ENCODE results near the gene ASS1. TPM values are rescaled to one million over a fixed set of nuclear protein-coding genes. Genes with fewer than 3 reads are reported as not detected.

The ASS1 gene
- total RNA-seq, 1 donor from 2014 or later: 94.8 TPM

GRCh38 chr9:130445268-130445983, 665 bp downstream of the ASS1 start:
- DNase-seq (ENCODE audit: low spot score in 2 of 2, unreplicated experiment in 2 of 2): no peak
- H3K4me1 Mint-ChIP-seq: peaks cover 36% of the 10 kb centered on the region
- H3K27me3 Mint-ChIP-seq (ENCODE audit: low read depth): peaks cover 7% of the 10 kb centered on the region
- peaks cover 3% of the 10 kb centered on the region for H3K36me3 Mint-ChIP-seq
- peaks cover 11% of the 10 kb centered on the region for H3K9me3 Mint-ChIP-seq
- TF ChIP-seq CTCF (IDR thresholded peaks at IDR 0.05; ENCODE audit: unreplicated experiment): no peak
- peak overlapping the region; percentile 80 for H3K4me3 Mint-ChIP-seq
- H3K27ac Mint-ChIP-seq: peak overlapping the region; percentile 97

GRCh38 chr9:130446101-130446861, 1.5 kb downstream of the ASS1 start:
- peaks cover 10% of the 10 kb centered on the region for H3K9me3 Mint-ChIP-seq
- H3K36me3 Mint-ChIP-seq: peaks cover 2% of the 10 kb centered on the region
- peaks cover 7% of the 10 kb centered on the region for H3K27me3 Mint-ChIP-seq (ENCODE audit: low read depth)
- peak overlapping the region; percentile 97 for H3K27ac Mint-ChIP-seq
- TF ChIP-seq CTCF (IDR thresholded peaks at IDR 0.05; ENCODE audit: unreplicated experiment): no peak
- H3K4me1 Mint-ChIP-seq: peaks cover 44% of the 10 kb centered on the region
- peak in 1 of 2 experiments; percentile 66 for DNase-seq (ENCODE audit: low spot score in 2 of 2, unreplicated experiment in 2 of 2)
- H3K4me3 Mint-ChIP-seq: peak overlapping the region; percentile 80

DNA sequence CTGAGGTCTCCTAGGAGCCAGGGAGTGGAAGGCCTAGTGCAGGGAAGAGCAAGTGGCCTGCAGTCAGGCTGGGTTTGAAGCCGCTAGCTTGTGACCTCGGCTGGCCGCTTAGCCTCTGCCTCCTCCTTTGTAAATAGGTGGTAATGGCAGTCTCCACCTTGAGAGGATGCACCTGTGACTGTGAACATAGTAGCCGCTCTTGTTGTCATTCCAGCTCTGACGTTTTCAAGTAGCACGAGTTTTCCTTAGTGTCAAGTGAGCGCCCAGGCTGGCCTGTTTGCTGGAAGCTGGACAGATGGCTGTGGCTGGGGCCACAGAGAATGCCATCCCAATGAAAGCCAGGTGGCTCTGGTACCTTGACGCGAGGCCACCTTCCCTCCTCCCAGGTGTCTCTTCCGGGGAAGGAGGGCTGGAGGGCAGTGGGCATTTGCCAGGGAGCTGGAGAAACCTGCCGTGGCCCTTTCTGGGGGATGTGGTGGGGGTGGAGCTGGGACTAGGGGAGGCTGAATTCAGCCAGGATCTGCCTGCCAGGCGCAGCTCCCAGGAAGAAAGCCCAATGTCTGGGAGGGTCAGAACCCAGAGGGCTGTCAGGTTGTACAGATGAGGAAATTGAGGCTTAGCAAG, 2.5 kb downstream of the ASS1 start:
- DNase-seq (ENCODE audit: low spot score in 2 of 2, unreplicated experiment in 2 of 2): no peak
- Mint-ChIP-seq H3K4me3 (peak overlapping the region; percentile 80), H3K27ac (peak overlapping the region; percentile 97), H3K9me3 (no peaks in the 10 kb centered on the region), H3K27me3 (ENCODE audit: low read depth) (peaks cover 7% of the 10 kb centered on the region), H3K36me3 (no peaks in the 10 kb centered on the region), H3K4me1 (peaks cover 54% of the 10 kb centered on the region)
- TF ChIP-seq CTCF (IDR thresholded peaks at IDR 0.05; ENCODE audit: unreplicated experiment): no peak

DNA sequence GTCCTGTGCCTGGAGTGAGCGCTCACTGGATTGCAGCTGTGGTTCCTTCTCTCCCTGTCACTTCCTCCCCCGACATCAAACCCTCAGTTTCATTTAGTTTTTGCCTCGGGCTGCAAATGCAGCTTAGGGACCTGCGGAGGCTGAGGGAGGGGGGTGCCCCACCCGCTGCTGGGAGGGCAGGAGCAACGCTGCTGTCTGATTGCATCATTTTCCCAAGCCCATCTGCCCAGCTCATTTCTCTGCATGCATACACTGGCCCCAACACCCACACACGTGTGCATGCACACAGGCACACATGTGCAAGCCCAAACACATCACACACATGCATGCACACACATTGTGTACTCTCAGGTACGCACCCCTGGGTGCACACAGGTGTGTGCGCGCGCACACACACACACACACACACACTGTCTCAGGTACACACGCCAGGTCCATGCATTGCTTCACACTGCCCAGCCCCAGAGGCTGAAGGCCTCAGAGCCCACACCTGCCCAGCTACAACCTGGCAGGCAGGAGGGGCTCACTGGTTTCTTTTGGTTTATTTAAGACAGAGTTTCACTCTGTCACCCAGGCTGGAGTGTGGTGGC, 3.4 kb downstream of the ASS1 start:
- no peaks in the 10 kb centered on the region for H3K9me3 Mint-ChIP-seq
- peak overlapping the region; percentile 75 for H3K27ac Mint-ChIP-seq
- no peak overlapping the region for H3K4me3 Mint-ChIP-seq

More for the DNA sequence above, 3.4 kb downstream of the ASS1 start:
- TF ChIP-seq CTCF (IDR thresholded peaks at IDR 0.05; ENCODE audit: unreplicated experiment): no peak
- peaks cover 7% of the 10 kb centered on the region for H3K27me3 Mint-ChIP-seq (ENCODE audit: low read depth)
- H3K4me1 Mint-ChIP-seq: peaks cover 63% of the 10 kb centered on the region
- H3K36me3 Mint-ChIP-seq: no peaks in the 10 kb centered on the region
- DNase-seq (ENCODE audit: low spot score in 2 of 2, unreplicated experiment in 2 of 2): no peak
